ENCODE data around the gene TUBGCP2.

GRCh38 chr10:133281084-133281483 is 27.6 kb downstream of the TUBGCP2 start:
- TF ChIP-seq CTCF (IDR thresholded peaks at IDR 0.05 in 2 of 3, conservative IDR thresholded peaks at IDR 0.05 in 1 of 3; ENCODE audit: insufficient read depth in 2 of 3, low read depth in 1 of 3, low read length in 3 of 3), result no peak
- TF ChIP-seq HOMEZ (CRISPR knock-in tag; IDR thresholded peaks at IDR 0.05), result no peak
- TF ChIP-seq SMC3 (conservative IDR thresholded peaks at IDR 0.05; ENCODE audit: insufficient read depth, low read depth, low read length), result no peak
- TF ChIP-seq PTTG1 (tag; IDR thresholded peaks at IDR 0.05; ENCODE audit: low read depth), result no peak
- no peak for TF ChIP-seq NBN (IDR thresholded peaks at IDR 0.05; ENCODE audit: low read depth)
- no peak for TF ChIP-seq ETV6 (IDR thresholded peaks at IDR 0.05; ENCODE audit: borderline replicate concordance in 1 of 2, low read depth in 2 of 2, low read length in 1 of 2)
- no peak for TF ChIP-seq ETV6 (CRISPR knock-in tag; IDR thresholded peaks at IDR 0.05; ENCODE audit: borderline replicate concordance)
- TF ChIP-seq E2F1 (CRISPR knock-in tag; IDR thresholded peaks at IDR 0.05), result no peak
- no peak for TF ChIP-seq CEBPG (CRISPR knock-in tag; IDR thresholded peaks at IDR 0.05)
- TF ChIP-seq CEBPG (tag; conservative IDR thresholded peaks at IDR 0.05 in 1 of 2, IDR thresholded peaks at IDR 0.05 in 1 of 2), result no peak
- TF ChIP-seq, protein P1, sequence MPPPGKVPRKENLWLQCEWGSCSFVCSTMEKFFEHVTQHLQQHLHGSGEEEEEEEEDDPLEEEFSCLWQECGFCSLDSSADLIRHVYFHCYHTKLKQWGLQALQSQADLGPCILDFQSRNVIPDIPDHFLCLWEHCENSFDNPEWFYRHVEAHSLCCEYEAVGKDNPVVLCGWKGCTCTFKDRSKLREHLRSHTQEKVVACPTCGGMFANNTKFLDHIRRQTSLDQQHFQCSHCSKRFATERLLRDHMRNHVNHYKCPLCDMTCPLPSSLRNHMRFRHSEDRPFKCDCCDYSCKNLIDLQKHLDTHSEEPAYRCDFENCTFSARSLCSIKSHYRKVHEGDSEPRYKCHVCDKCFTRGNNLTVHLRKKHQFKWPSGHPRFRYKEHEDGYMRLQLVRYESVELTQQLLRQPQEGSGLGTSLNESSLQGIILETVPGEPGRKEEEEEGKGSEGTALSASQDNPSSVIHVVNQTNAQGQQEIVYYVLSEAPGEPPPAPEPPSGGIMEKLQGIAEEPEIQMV (tag; conservative IDR thresholded peaks at IDR 0.05; ENCODE audit: low read depth), result no peak
- TF ChIP-seq GATAD2B (IDR thresholded peaks at IDR 0.05; ENCODE audit: borderline replicate concordance), result no peak
- TF ChIP-seq ZNF431 (CRISPR knock-in tag; IDR thresholded peaks at IDR 0.05), result no peak
- TF ChIP-seq, protein P2, sequence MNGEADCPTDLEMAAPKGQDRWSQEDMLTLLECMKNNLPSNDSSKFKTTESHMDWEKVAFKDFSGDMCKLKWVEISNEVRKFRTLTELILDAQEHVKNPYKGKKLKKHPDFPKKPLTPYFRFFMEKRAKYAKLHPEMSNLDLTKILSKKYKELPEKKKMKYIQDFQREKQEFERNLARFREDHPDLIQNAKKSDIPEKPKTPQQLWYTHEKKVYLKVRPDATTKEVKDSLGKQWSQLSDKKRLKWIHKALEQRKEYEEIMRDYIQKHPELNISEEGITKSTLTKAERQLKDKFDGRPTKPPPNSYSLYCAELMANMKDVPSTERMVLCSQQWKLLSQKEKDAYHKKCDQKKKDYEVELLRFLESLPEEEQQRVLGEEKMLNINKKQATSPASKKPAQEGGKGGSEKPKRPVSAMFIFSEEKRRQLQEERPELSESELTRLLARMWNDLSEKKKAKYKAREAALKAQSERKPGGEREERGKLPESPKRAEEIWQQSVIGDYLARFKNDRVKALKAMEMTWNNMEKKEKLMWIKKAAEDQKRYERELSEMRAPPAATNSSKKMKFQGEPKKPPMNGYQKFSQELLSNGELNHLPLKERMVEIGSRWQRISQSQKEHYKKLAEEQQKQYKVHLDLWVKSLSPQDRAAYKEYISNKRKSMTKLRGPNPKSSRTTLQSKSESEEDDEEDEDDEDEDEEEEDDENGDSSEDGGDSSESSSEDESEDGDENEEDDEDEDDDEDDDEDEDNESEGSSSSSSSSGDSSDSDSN (IDR thresholded peaks at IDR 0.05; ENCODE audit: borderline replicate concordance in 1 of 2, low read depth in 2 of 2, low read length in 2 of 2), result no peak
